Adrenal gland (tissue), 12 donors: ENCODE results near the gene MVB12B. TPM values are rescaled to one million over a fixed set of nuclear protein-coding genes. Genes with fewer than 3 reads are reported as not detected.

Experiments
- DNase-seq, 7 donors: peaks; one replicate each; pipeline ENCODE4 v3.0.0-alpha.2; 2019 to 2020
- H3K27ac ChIP-seq, 5 donors: fragments of 200-600 bp; sonication (generic) in 4 of 5; 1 replicate in 3 of 5; 2 replicates in 2 of 5; pipeline versions ENCODE4 v1.5.1 to v1.8.0; 2016 to 2020; ENCODE audit warnings: mild to moderate bottlenecking in 1 of 5
- H3K27me3 ChIP-seq: fragments of 200-600 bp; 2 replicates; pipeline ENCODE4 v1.8.0; 2021
- H3K36me3 ChIP-seq, 2 donors: fragments of 200-600 bp; replicated peaks in 1 of 2; 1 replicate in 1 of 2; 2 replicates in 1 of 2; pipeline versions ENCODE4 v1.5.1 to v1.8.0; 2018 to 2022
- H3K4me1 ChIP-seq, 2 donors: fragments of 200-600 bp; replicated peaks in 1 of 2; 1 replicate in 1 of 2; 2 replicates in 1 of 2; pipeline versions ENCODE4 v1.5.1 to v1.8.0; 2018 to 2021
- H3K4me3 ChIP-seq, 4 donors: fragments of 200-600 bp; sonication (generic) in 3 of 4; one replicate each; pipeline ENCODE4 v1.5.1; 2016 to 2018
- H3K9me3 ChIP-seq, 3 donors: fragments of 200-600 bp; sonication (generic) in 1 of 3; replicated peaks in 1 of 3; 1 replicate in 2 of 3; 2 replicates in 1 of 3; pipeline versions ENCODE4 v1.5.1 to v1.8.0; 2016 to 2021
- POLR2A ChIP-seq, 2 donors: fragments of 450-650 bp; IDR thresholded peaks; one replicate each; pipeline ENCODE4 v1.6.1; 2017; ENCODE audit warnings: antibody characterized with exemption in 2 of 2, mild to moderate bottlenecking in 2 of 2, moderate library complexity in 1 of 2
- WGBS, 4 donors: extraction: QIAGEN DNeasy Blood & Tissue Kit in 2 of 4; methylation state at CpG; one replicate each; pipeline versions ENCODE4 v1.1.5 to v1.1.7; 2013 to 2017; 5-methylcytosine and 5-hydroxymethylcytosine counted together
- intact Hi-C, 2 donors: fragments of 100-400 bp; cut with DNase I; formaldehyde crosslinking; loops; one replicate each; pipeline versions ENCODE4 v1.14.1 to v1.15.0; 2022 to 2023
- polyA plus RNA-seq, 3 donors: library from polyadenylated mRNA; stranded (reverse); fragments of 200-250 nt in 2 of 3; fragments of 350-450 nt in 1 of 3; fragmentation: Illumina TruSeq in 1 of 3; extraction: RNeasy Lipid Tissue Mini Kit (QIAGEN cat#74804) in 1 of 3; gene quantifications; one replicate each; pipeline ENCODE4 v1.2.3, GENCODE V29; 2013 to 2014
- total RNA-seq, 9 donors: library from RNA; depleted of rRNA in 4 of 9; stranded (reverse); fragments of >200 nt in 4 of 9; fragments of 120-200 nt in 1 of 9; fragmentation: NEBNext Ultra II Directional in 1 of 9; extraction: Animal tissue kit (Norgen Biotek cat#: 25700) in 1 of 9; gene quantifications; one replicate each; pipeline versions ENCODE4 v1.1.0 to v1.2.4, GENCODE V29; 2013 to 2023
- TF ChIP-seq, protein P1 (sequence below), 6 experiments: fragments of 450-650 bp in 4 of 6; fragments of 200-600 bp in 2 of 6; sonication (generic) in 1 of 6; IDR thresholded peaks; 1 replicate in 5 of 6; 2 replicates in 1 of 6; pipeline versions ENCODE4 v1.5.1 to v1.8.0; 2016 to 2021; ENCODE audit warnings: antibody characterized with exemption in 6 of 6, mild to moderate bottlenecking in 2 of 6, moderate library complexity in 1 of 6
- donor health status: healthy with polysubstance abuse.
- donor health status: Bipolar disorder and iron deficiency.
- donor health status: DM: yes; HTN: yes; CAD: no.
- donor health status: DM: no; HTN: no; CAD: no.
- donor health status: DM: no; HTN: no; CAD: no.
- donor health status: DM: yes; HTN: yes; CAD: no.

The MVB12B gene
- total and polyA plus RNA-seq, 12 donors = 3.7 to 20.5 (median 12.8) TPM

DNA sequence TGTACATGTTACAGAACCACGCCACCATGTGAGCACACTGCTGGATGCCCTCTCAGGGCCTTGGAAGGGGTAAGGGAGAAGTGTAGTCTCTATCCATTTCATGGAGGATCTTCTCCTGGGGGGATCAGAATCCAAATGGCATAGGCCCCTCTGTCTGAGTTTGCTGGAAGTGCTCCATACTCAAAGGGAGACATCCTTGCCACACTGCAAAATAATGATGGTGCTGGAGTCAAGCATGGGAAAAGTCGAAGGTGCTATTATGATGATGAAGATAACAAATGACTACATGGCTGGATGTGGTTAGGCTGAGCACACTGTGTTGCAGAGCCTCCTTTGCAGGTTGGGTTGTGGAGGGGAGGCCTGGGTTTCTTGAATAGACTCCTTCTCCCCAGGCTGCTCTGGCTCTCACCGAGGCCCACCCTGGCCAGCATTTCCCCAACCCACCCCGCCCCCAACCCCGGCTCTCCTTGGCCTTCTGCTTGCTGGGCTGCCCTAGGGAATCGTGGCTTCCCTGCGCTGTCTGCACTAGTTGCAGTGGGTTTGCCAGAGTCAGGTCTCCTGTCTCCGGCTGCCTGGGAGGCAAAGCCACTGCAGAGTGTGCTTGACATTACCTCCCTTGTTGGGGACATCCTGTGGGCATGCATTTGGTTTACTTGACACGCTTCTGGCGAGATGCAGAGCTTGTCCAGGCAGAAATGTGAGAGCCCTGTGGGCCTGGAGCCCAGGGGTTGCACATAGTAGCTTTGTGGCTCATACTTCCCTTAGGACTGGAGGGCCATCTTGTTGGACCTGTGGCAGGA is 3.0 kb downstream of the MVB12B start:
- H3K4me3 ChIP-seq = no peak overlapping the region
- H3K27me3 ChIP-seq = no peaks in the 10 kb centered on the region
- peaks cover 0 to 5% (median 4%) of the 10 kb centered on the region in 3 donors for H3K9me3 ChIP-seq
- peak in 2 of 7 donors; percentile 4 to 28 for DNase-seq
- peaks cover 7 to 31% of the 10 kb centered on the region in 2 donors for H3K4me1 ChIP-seq
- no peak overlapping the region for H3K27ac ChIP-seq
- no peaks in the 10 kb centered on the region for H3K36me3 ChIP-seq
- intact Hi-C loops = loop anchor here in 1 of 2 donors (10.0 kb wide), 1 partner anchor 55 kb away; no protein-coding TSS in a partner anchor
- no peak for TF ChIP-seq POLR2A (IDR thresholded peaks at IDR 0.05)
- TF ChIP-seq, protein P1, sequence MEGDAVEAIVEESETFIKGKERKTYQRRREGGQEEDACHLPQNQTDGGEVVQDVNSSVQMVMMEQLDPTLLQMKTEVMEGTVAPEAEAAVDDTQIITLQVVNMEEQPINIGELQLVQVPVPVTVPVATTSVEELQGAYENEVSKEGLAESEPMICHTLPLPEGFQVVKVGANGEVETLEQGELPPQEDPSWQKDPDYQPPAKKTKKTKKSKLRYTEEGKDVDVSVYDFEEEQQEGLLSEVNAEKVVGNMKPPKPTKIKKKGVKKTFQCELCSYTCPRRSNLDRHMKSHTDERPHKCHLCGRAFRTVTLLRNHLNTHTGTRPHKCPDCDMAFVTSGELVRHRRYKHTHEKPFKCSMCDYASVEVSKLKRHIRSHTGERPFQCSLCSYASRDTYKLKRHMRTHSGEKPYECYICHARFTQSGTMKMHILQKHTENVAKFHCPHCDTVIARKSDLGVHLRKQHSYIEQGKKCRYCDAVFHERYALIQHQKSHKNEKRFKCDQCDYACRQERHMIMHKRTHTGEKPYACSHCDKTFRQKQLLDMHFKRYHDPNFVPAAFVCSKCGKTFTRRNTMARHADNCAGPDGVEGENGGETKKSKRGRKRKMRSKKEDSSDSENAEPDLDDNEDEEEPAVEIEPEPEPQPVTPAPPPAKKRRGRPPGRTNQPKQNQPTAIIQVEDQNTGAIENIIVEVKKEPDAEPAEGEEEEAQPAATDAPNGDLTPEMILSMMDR (IDR thresholded peaks at IDR 0.05) = no peak
- WGBS, 4 donors = 85 to 93% (median 92%) methylated on average over 4 to 10 of the region's 10 CpGs

DNA sequence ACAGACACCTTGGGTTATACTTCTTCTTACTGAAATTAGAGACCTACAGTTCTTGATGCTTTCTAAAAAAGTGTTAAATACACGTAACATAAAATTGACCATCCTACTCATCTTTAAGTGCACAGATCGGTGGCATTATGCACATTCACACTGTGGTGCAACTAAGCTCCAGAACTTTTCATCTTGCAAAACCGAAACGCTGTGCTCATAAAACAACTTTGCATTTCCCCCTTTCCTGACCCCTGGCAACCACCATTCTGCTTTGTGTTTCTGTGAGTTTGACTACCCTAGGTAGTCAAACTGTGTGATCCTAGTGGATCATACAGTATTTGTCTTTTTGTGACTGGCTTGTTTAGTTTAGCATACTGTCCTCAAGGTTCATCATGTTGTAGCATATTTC is 3.9 kb downstream of the MVB12B start:
- peaks cover 7 to 39% of the 10 kb centered on the region in 2 donors for H3K4me1 ChIP-seq
- peak in 1 of 7 donors; percentile 31 for DNase-seq

DNA sequence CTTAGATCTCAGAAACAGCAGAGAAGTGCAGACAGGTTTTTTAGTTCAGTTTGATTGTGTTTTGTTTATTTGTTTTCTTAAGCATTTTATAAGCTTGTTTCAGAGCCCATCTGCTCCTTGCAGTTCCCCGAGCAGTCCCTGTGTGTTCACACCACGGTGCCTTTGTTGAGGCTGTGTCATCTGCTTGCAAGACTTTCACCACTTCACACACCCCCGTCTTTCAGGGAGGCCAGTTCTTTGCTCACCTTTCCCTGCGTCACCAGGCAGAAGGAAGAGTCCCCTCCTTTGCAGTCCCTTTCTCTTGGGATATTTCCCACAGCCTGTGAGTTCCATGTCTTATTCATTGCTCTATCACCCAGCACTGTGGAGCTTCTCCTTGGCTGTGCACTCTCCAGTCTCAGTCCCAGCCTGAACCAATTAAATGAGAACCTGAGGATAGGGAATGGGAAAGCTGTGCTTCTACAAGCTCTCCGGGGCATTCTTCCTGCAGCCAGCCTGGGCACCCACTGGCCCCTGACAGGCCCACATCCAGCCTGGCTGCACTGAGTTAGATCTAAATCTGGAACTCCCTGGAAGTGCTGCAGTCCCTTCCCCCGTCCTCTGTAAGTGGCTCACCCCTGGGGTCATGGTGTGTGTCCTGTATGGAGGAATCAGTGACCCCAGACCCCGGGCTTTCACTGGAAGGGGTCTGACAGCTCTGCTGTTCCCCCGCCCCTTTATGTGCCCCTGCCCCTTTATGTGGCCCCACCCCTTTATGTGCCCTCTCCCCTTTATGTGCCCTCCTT is 5.5 kb downstream of the MVB12B start:
- Histone ChIP-seq H3K4me3 (no peak overlapping the region), H3K27ac (no peak overlapping the region), H3K27me3 (no peaks in the 10 kb centered on the region), H3K4me1 (peaks cover 7 to 43% of the 10 kb centered on the region in 2 donors), H3K36me3 (no peaks in the 10 kb centered on the region), H3K9me3 (no peaks in the 10 kb centered on the region)
- WGBS, 4 donors = 80 to 88% (median 85%) methylated on average over 6 to 8 of the region's 8 CpGs
- TF ChIP-seq, protein P1 (IDR thresholded peaks at IDR 0.05) = no peak
- no peak for TF ChIP-seq POLR2A (IDR thresholded peaks at IDR 0.05)
- intact Hi-C loops = loop anchor here in 1 of 2 donors (10.0 kb wide), 1 partner anchor 53 kb away; no protein-coding TSS in a partner anchor
- no peak for DNase-seq

More for the DNA sequence above, 3.9 kb downstream of the MVB12B start:
- H3K36me3 ChIP-seq = no peaks in the 10 kb centered on the region
- no peak overlapping the region for H3K4me3 ChIP-seq
- H3K9me3 ChIP-seq = no peaks in the 10 kb centered on the region
- WGBS, 4 donors = 79 to 95% (median 85%) methylated on average over 4 of the region's 4 CpGs
- TF ChIP-seq, protein P1 (IDR thresholded peaks at IDR 0.05) = no peak
- TF ChIP-seq POLR2A (IDR thresholded peaks at IDR 0.05) = no peak
- H3K27me3 ChIP-seq = no peaks in the 10 kb centered on the region
- H3K27ac ChIP-seq = no peak overlapping the region
- intact Hi-C loops = loop anchor here in 1 of 2 donors (10.0 kb wide), 1 partner anchor 54 kb away; no protein-coding TSS in a partner anchor
